ENCODE results near the gene AUTS2.

GRCh38 chr7:69896121-69896520 is 297.8 kb downstream of the AUTS2 start:
- TF ChIP-seq CTCF (conservative IDR thresholded peaks at IDR 0.05 in 1 of 2, IDR thresholded peaks at IDR 0.05 in 1 of 2; ENCODE audit: low read depth in 1 of 2, low read length in 2 of 2) (no peak), EZH2 (IDR thresholded peaks at IDR 0.05; ENCODE audit: low read length, missing control alignments) (no peak)
